ENCODE results near the gene TNP2. TPM values are rescaled to one million over a fixed set of nuclear protein-coding genes. Genes with fewer than 3 reads are reported as not detected.

TNP2 gene
- total and polyA plus RNA-seq, 9 of the 15 experiments (the other 6 are each of a cell fraction or from before 2014, with no cell fraction given): not detected

- Histone ChIP-seq H2AFZ (ENCODE audit: low read depth, low read length) (peak overlapping the region; percentile 69), H3K27ac (ENCODE audit: extremely low read depth, low read depth, low read length) (peak overlapping the region; percentile 59; the same call in 1 of the 3 replicates), H3K79me2 (ENCODE audit: control insufficient read depth, insufficient read depth, low read length) (no peaks in the 10 kb centered on the region), H3K4me2 (ENCODE audit: insufficient read depth, low read length) (no peak overlapping the region), H3K9me3 (replicated peaks; ENCODE audit: control insufficient read depth, insufficient read depth, low read depth, low read length) (no peaks in the 10 kb centered on the region), H3K27me3 (ENCODE audit: control insufficient read depth in 2 of 2, insufficient read depth in 2 of 2, low read length in 2 of 2) (no peaks in the 10 kb centered on the region), H3K4me1 (replicated peaks in 1 of 2; ENCODE audit: control insufficient read depth in 2 of 2, insufficient read depth in 2 of 2, low read length in 2 of 2) (peaks cover 6 to 20% of the 10 kb centered on the region in 2 experiments), H3K9me1 (ENCODE audit: control insufficient read depth, insufficient read depth, low read length) (no peaks in the 10 kb centered on the region), H3K9ac (ENCODE audit: insufficient read depth in 1 of 2, low read depth in 2 of 2, low read length in 2 of 2) (peak overlapping the region in 1 of 2 experiments; percentile 31; a peak in 1 of 4 replicates), H4K20me1 (replicated peaks; ENCODE audit: control insufficient read depth, insufficient read depth, low read length) (no peaks in the 10 kb centered on the region), H3K36me3 (ENCODE audit: control insufficient read depth, insufficient read depth, low read length) (no peaks in the 10 kb centered on the region), H3K4me3 (no peak overlapping the region)
- TF ChIP-seq BCOR (IDR thresholded peaks at IDR 0.05) (peak; percentile 88), MYNN (IDR thresholded peaks at IDR 0.05) (no peak), MYNN (CRISPR knock-in tag; IDR thresholded peaks at IDR 0.05) (no peak), HDAC2 (IDR thresholded peaks at IDR 0.05) (peak; percentile 60; the same call in 1 of the 2 replicates), SUPT5H (IDR thresholded peaks at IDR 0.05) (no peak), ZFP36 (IDR thresholded peaks at IDR 0.05; ENCODE audit: low read depth, low read length, partially characterized antibody) (peak; percentile 78), RBM25 (IDR thresholded peaks at IDR 0.05; ENCODE audit: low read depth, low read length, severe bottlenecking) (peak; percentile 78), KDM1A (IDR thresholded peaks at IDR 0.05) (peak; percentile 59 to 77), HDAC1 (IDR thresholded peaks at IDR 0.05) (0 out of 4 replicates have a peak, but pooled peaks of 1 of the 2 experiments have one; percentile 33), SMARCA5 (IDR thresholded peaks at IDR 0.05) (peak; percentile 64), JUNB (CRISPR knock-in tag; conservative IDR thresholded peaks at IDR 0.05) (no peak)
- TF ChIP-seq, protein P1, sequence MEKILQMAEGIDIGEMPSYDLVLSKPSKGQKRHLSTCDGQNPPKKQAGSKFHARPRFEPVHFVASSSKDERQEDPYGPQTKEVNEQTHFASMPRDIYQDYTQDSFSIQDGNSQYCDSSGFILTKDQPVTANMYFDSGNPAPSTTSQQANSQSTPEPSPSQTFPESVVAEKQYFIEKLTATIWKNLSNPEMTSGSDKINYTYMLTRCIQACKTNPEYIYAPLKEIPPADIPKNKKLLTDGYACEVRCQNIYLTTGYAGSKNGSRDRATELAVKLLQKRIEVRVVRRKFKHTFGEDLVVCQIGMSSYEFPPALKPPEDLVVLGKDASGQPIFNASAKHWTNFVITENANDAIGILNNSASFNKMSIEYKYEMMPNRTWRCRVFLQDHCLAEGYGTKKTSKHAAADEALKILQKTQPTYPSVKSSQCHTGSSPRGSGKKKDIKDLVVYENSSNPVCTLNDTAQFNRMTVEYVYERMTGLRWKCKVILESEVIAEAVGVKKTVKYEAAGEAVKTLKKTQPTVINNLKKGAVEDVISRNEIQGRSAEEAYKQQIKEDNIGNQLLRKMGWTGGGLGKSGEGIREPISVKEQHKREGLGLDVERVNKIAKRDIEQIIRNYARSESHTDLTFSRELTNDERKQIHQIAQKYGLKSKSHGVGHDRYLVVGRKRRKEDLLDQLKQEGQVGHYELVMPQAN (IDR thresholded peaks at IDR 0.05; ENCODE audit: borderline replicate concordance): no peak
- TF ChIP-seq, protein P2, sequence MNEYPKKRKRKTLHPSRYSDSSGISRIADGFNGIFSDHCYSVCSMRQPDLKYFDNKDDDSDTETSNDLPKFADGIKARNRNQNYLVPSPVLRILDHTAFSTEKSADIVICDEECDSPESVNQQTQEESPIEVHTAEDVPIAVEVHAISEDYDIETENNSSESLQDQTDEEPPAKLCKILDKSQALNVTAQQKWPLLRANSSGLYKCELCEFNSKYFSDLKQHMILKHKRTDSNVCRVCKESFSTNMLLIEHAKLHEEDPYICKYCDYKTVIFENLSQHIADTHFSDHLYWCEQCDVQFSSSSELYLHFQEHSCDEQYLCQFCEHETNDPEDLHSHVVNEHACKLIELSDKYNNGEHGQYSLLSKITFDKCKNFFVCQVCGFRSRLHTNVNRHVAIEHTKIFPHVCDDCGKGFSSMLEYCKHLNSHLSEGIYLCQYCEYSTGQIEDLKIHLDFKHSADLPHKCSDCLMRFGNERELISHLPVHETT (CRISPR knock-in tag; conservative IDR thresholded peaks at IDR 0.05 in 1 of 2, IDR thresholded peaks at IDR 0.05 in 1 of 2): no peak
- CTCF ChIA-PET (ENCODE audit: low intra/inter-chr PET ratio): no interaction called here
- FAIRE-seq: no peak
- POLR2A ChIA-PET: interaction anchor here (0.6 to 1.4 kb wide), 5 partner anchors 13 to 227 kb away, joined by 3 to 4 read pairs (median 3); no protein-coding TSS in a partner anchor
- intact Hi-C loops (cut with micrococcal nuclease): loop anchor here (1.0 kb wide), 1 partner anchor 8 kb away; no protein-coding TSS in a partner anchor
- DNase-seq (ENCODE audit: extremely low read depth in 1 of 4, low spot score in 3 of 4): no peak
- BruUV-seq (replicated peaks): no TSS peak
- no peak; the same call in 2 of the 3 replicates for ATAC-seq
- in situ Hi-C loops (cut with MboI): no loop called here
- 80% methylated on average over 20 of the region's 21 CpGs for WGBS (ENCODE audit: insufficient coverage, low coverage, missing lambda C conversion rate)
These were observed 44.0 kb downstream of the TNP2 start for GRCh38 chr16:11224894-11225676.

Measured in K562 (cell line).